GM21390 (cell line): Measurements from ENCODE around the gene CADM1.

Experiments
- ATAC-seq: cut with Tn5 transposase; IDR thresholded peaks from one replicate; pipeline ENCODE4 v1.9.1; 2021; ENCODE audit not compliant: unreplicated experiment

The CADM1 gene

DNA sequence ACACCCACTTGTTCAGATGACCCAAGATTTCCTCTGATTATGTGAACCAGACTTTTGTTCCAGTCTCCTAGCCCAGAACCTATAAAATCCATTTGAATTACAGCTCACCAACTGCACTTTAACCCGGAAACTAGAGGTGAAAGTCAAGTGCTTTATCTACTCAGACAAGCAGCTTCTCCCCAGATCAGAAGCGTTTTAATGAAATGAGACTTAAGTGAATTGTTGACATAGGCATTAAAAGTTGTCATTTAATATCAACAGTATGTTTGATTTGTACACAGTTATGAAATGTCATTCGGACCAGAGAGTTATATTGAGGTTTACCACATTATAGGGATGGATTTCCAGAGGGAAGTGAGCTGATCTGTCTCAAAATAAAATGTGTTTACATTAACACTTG, 52.0 kb downstream of the CADM1 start:
- ATAC-seq: no peak

DNA sequence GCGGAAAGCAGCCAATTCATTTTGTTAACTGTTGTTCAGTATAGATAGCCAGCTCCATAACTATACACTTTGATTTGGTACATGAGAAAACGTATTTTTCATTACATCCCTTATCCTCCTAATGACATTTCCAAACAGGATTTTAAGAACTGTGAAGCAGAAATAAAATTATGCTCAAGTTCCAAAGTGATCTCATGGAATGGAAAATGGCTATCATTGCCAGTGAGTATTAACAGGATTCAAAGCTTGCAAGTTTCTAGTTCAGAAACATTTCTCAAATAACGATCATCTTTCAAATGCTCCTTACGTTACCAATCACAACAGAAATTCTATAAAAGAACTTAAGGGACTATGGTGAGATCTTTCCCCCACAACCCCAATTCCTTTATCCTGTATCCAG, 53.7 kb downstream of the CADM1 start:
- no peak for ATAC-seq

- no peak for ATAC-seq
Measured at GRCh38 chr11:115447273-115447864, 56.8 kb downstream of the CADM1 start.

- no peak for ATAC-seq
Measured at GRCh38 chr11:115446214-115446613, 58.0 kb downstream of the CADM1 start.

- ATAC-seq: no peak
Measured at GRCh38 chr11:115444542-115444941, 59.7 kb downstream of the CADM1 start.

GRCh38 chr11:115439969-115440540, 64.2 kb downstream of the CADM1 start:
- ATAC-seq: no peak

DNA sequence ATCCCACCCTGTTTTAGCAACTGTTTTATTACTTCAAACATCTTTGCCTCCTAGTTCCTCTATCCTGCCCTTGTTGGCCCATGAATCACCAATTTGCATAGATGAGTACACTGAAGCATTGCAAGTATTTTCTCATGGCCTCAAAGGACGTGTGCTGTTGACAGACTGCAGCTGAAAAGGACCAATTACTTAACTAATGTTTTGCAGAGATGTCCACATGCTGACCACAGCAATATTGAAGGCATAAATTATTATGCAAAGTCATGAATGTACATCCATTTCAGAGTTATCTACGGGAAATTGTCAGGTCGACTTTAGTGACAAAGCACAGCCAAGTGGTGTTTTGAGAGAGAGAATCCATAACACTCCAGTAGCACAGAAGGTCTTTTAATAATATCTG, 64.8 kb downstream of the CADM1 start:
- ATAC-seq: no peak

DNA sequence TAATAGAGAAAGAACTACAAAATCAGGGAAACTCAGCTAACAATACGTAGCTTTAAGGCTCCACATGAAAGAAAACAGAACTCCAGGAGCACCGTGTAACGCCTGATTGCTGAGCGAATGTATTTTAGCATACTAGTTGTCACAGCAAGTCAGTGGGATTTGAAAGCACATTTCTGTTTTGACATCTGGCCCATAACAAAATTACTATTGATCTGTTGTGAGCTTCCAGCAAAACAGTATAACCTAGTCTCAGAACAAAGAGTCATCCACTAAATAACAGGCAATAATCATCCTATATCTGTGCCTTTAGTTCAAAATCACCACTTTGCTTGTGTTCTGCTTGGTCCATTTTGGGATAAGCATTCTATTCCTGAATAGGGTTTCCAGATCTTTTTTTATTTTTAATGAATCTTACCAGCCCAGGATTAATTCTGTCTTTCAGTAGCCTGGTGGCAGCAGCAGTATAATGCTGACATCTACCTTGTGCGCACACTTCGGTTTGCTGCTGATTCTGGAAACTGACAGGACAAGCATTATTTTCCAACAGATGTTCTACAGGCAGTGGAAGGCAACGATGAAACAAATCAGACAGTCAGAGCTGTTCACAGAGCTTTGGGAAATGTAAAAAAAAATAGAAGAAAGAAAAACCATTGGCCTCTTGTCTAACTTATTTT, 66.2 kb downstream of the CADM1 start:
- ATAC-seq: no peak

DNA sequence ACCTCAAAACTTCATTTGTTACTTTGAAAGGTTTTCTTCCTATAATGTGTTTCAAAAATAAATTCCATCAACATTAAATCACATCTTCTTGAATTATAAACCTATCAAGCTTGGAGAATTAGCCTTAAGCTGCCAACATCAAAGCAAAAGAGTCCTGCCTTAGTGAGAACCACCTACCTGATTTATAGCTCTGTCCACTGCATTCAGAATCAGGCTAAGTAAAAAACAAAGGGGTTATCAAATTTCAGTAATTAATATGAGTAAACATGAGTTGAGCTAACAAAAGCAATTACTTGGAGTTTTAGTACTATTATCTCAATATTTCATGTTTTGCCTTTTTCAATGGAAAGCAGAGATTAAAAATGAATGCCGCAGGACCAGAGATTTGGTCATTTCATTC, 73.9 kb downstream of the CADM1 start:
- no peak for ATAC-seq

DNA sequence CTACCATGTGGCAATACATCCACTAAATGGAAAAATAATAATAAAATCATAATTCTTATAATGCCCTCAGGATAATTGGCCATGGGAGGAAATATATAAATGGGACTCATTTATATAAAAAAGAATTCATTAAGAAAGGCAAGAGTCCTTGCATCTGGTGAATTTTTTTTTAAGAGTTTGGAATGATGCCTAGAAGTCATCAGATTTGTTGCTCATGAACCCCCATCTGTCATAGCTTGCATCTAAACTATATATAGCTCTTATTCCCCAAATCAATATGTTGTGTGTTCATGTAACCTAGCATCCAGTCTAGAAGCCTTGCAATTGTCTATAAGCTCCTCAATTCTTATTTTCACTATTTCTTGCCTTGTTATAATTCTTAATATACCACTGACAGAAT, 75.9 kb downstream of the CADM1 start:
- no peak for ATAC-seq

DNA sequence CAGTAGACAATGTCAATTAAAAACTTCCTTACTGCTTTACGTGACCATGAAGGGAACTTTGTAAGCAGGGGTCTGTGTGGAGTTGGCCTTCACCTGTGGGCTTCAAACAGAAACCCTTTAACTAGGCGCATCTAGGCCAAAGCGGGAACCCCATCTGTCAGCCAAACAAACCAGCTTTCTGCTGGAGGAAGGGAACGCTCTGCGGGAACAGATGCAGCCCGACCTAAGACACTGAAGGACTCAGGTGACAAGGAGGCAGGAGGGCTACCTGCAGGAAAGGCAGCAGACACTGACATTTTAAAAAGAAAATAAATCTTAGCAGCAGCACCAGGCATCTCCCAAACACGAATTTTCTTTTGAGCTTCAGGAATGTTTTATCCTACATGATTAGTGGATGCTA, 78.4 kb downstream of the CADM1 start:
- no peak for ATAC-seq

GRCh38 chr11:115425250-115425649, 79.0 kb downstream of the CADM1 start:
- ATAC-seq: no peak

- ATAC-seq: no peak
Measured at GRCh38 chr11:115423728-115424459, 80.3 kb downstream of the CADM1 start.

- no peak for ATAC-seq
Measured at GRCh38 chr11:115421992-115422689, 82.1 kb downstream of the CADM1 start.

- ATAC-seq: no peak
Measured at GRCh38 chr11:115421352-115421991, 82.7 kb downstream of the CADM1 start.

- ATAC-seq: no peak
Measured at GRCh38 chr11:115420505-115420904, 83.7 kb downstream of the CADM1 start.

DNA sequence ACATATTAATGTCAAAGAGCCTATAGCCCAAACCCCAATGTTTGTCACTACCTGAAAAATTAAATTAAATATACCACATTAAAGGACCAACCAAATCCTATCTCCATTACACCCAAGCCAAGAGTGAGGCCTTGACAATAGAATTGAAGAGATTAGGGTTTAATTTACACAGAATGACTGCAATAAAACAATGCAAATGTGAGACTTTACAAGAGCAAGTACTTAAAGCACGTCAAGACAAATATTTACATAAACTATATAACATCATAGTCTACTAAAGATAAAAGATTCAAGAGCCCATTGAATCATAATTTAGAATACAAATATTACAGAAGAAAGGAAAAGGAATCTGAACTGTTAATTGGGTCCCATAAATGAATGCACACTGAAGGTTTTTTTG, 85.6 kb downstream of the CADM1 start:
- ATAC-seq: no peak

GRCh38 chr11:115418081-115418480, 86.1 kb downstream of the CADM1 start:
- ATAC-seq: no peak

- ATAC-seq: no peak
Measured at GRCh38 chr11:115411120-115411519, 93.1 kb downstream of the CADM1 start.

DNA sequence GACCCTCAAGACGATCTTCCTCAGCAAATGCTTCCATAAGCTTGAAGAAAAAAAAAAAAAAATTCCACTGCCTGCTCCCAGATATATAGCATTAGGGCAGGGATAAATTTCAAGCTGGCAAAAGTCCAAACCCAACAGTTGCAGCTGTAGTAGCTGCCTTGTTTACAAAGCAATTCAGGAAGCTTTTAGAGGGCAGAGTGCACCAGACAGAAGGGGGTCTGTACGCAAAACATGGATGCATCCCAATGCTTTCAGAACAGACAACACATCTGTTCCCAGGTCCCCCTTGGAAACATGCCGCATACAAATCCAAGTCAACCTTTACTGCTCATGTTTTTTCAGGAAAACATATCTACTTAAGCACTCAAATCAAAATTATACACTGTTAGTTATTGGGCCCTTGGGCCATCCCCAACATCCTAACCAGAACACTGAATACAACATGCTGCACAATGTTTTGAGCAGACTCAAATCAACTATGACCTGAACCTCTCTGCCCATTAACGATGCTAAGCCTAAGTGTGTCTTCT, 94.5 kb downstream of the CADM1 start:
- ATAC-seq: no peak
